Stimulated activated CD4-positive, alpha-beta T cell treated with anti-CD3 and anti-CD28 coated beads, Interleukin-2, amount 100 ng/mL, for 48 hours (primary cell): Measurements from ENCODE around the gene RALGAPA2.
A peak's percentile ranks its signal among the peaks of the same experiment; 100 is the strongest.

Experiments used
- DNase-seq, 2 donors: peaks; one replicate each; pipeline ENCODE4 v3.0.0-alpha.2; 2020

RALGAPA2 gene

GRCh38 chr20:20393207-20394120 lies 319.0 kb downstream of the RALGAPA2 start:
- DNase-seq: no peak

GRCh38 chr20:20391766-20392165 lies 320.7 kb downstream of the RALGAPA2 start:
- no peak for DNase-seq

DNA sequence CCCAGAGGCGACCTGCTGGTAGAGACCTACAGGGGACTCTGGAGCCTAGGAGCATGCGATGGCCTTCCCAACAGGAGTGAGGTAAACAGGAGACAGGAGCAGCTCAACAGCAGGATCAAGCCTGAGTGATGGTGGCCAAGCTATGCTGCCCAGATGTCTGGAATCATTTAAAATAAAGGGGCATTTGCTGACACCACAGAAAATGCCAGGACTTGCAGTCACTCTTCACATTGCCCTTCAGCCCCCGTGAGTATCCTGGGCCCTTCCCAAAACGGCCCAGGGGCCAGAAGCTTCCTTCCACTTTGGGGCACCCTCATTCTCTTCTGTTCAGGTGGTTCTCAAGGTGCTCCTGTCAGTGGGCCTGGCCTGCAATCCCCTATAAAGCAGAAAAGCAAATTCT lies 321.3 kb downstream of the RALGAPA2 start:
- no peak for DNase-seq

GRCh38 chr20:20390393-20390792 lies 322.1 kb downstream of the RALGAPA2 start:
- DNase-seq: no peak

DNA sequence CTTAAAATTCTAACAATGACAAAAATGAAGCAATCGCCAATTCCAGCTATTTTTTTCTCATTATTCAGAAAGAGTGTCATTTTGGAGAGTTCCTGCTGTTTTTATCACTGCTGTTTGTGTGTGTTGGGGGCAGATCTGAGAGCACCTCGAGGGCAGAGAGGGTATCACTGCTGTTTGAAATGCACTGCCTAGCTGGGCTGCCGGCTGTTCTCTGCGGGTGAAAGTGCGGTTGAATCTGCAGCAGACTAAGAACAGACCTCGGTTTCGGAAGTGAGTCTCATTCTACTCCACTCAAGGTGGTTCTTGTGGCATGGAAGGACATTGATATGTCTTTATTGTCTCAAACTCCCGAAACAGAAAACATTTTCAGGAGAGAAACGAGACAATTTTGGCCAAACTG lies 326.3 kb downstream of the RALGAPA2 start:
- DNase-seq: no peak

DNA sequence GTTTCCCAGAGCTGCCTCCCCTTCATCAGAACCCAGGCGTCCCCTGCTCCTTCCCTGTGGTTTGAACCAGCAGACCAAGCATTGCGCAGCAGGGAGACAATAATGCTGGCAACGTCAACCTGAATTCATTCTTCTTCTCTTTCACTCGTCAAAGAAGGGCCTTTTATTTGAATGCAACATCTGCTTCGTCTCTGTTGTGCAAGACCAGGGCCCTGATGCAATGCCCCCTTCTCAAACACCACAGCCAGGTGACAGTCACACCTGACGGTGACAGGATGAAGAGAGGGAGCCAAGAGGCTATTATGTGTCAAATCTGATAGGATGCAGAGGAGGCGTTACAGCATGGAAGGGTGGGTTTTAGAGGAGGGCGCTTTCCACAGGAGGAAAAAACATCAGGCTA lies 336.6 kb downstream of the RALGAPA2 start:
- DNase-seq: no peak

- no peak for DNase-seq
Observed at GRCh38 chr20:20373091-20373571, 339.3 kb downstream of the RALGAPA2 start.

- DNase-seq: no peak
Observed at GRCh38 chr20:20371681-20372080, 340.8 kb downstream of the RALGAPA2 start.

GRCh38 chr20:20371083-20371482 lies 341.4 kb downstream of the RALGAPA2 start:
- DNase-seq: no peak

DNA sequence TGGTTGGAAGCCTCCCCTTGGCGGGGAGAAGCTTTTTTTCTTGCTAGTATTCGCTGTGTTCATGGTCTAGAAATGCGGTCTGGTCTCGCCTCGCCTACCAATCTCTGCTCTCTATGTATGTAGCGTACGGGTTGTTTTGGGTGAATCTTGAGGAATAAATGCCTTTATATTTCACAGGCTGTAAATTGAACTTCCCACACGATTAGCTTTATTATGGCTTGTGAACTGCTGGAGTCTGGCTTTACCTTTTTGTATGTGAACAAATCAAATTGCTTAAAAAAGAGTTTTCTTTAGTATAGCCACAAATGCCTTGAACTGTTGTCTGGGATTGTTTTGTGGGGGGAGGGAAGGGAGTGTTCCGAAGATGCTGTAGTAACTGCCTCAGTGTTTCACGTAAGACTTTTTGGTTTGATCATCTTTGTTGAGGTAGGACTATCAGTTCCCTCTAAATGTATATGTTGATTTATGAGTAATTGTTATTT lies 342.3 kb downstream of the RALGAPA2 start:
- no peak for DNase-seq

DNA sequence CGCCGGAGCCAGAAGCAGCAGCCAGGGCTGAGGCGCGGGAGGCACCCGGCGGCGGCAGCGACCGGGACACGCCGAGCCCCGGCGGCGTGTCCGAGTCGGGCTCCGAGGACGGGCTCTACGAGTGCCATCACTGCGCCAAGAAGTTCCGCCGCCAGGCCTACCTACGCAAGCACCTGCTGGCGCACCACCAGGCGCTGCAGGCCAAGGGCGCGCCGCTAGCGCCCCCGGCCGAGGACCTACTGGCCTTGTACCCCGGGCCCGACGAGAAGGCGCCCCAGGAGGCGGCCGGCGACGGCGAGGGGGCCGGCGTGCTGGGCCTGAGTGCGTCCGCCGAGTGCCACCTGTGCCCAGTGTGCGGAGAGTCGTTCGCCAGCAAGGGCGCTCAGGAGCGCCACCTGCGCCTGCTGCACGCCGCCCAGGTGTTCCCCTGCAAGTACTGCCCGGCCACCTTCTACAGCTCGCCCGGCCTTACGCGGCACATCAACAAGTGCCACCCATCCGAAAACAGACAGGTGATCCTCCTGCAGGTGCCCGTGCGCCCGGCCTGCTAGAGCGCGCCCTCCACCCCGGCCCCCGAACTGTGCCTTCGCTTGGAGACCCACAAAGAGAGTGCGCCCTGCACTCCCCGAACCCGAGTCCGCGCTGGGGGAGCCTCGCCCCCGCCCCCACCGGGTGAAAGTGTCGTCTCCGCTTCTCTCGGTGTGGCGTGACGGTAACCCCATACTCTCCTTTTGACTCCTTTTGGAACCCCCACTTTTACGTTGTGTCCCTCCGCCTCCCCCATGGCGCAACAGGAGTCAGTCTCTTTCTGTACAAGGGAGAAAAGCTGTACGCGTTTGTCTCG lies 343.0 kb downstream of the RALGAPA2 start:
- DNase-seq: peak in 1 of 2 donors; percentile 19

GRCh38 chr20:20368418-20369249 lies 343.8 kb downstream of the RALGAPA2 start:
- no peak for DNase-seq

DNA sequence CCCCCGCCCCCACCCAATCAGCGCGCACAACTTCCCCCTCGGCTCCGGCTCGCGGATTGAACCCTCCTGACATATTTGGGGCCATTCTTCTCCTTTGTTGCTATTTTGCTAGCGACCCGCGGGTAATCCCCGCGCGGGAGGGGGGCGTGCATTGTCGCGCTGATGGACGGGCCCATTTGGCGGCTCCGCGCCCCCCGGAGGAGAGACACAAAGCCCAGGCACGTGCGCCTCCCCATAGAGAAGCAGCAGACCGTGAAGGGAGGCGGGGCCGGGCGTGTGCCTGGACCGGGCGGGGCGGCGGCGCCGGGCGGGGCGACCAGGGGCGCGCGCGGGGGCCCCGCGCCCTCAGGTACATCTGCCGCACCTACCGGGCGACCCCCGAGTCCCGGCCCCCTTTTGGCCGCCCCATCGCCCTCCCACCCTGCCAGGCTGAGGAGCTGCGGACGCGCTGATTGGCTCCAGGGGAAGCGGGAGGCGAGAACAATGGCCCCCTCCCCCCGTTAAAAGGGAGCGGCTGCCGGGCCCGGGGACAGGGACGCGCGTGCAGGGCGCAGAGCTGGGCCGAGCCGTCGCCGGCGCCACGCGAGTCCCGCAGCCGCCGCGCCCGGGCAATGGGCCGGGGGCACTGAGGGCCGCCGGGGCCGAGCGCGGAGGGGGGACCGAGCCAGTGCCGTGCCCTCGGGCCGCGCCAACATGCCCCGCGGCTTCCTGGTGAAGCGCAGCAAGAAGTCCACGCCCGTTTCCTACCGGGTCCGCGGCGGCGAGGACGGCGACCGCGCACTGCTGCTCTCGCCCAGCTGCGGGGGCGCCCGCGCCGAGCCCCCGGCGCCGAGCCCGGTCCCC lies 344.6 kb downstream of the RALGAPA2 start, which contains the start of gene INSM1:
Gene INSM1 (plus strand): TSS at position 530 of the 843 bp plus-strand sequence. CDS start 164 bp downstream, at position 694.
- peak in 1 of 2 donors; percentile 37 for DNase-seq

DNA sequence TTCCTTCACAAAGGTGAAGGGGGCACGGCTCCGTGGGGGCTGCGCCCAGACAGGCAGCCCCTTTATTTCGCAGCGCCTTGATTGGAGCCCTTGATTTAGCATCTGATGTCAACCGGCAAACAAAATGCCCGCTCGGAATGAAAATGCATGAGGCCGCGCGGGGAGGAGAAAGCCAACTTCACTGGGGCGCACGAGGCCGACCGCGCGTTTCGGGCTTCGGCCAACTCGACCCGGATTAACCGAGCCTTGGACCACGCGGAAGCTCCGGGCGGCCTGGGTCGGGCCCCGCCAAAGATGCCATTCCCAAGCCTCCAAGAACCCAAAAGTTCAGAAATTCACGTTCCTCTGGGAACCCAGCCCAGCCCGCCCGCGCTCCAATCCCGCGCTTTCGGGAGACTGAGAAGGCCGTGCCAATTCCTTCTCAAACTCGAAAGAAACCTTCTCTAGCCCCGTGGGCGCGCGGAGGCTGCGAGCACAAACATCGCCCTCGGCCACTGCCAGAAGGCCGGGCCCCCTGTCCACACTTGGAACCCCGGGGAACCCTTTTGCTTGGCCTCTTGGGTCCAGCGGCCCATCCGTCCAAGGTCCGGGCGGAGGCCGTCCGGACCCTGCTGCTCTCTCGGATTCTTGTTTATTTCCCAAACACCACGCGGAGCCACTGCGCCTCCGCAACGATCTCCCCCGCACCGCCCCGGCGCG lies 345.4 kb downstream of the RALGAPA2 start:
- DNase-seq: no peak

GRCh38 chr20:20366551-20366875 lies 345.9 kb downstream of the RALGAPA2 start:
- DNase-seq: no peak

DNA sequence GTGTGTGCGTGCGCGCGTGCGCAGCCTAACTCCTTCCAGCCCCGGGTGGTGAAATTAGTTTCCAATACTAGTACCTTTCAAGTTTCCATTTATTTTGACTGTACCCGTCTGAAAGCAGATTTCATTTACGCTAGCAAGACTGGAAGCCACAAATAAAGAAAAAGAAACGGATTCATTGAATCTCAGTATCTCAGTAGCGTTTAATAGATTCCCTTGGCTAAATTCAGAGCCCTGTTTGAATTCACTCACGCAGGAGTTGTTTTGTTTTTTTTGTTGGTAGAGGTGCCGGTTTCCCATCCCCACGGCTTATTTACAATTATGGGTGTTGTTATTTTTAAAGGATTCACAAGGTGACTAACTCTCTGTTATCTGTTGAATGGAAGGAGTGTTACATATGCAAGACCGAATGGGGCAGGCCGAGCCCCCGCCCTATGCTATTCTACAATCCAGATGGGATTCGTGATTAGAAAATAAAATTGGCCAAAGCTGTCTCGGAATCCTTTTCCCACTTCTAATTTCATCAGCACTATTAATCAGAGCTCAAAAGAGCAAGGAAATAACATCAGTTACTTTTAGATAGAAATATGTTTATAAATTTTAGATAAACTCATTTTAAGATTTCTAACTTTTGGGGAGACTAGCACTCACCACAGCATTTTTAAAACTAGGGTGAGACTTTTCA lies 346.8 kb downstream of the RALGAPA2 start:
- DNase-seq: no peak

DNA sequence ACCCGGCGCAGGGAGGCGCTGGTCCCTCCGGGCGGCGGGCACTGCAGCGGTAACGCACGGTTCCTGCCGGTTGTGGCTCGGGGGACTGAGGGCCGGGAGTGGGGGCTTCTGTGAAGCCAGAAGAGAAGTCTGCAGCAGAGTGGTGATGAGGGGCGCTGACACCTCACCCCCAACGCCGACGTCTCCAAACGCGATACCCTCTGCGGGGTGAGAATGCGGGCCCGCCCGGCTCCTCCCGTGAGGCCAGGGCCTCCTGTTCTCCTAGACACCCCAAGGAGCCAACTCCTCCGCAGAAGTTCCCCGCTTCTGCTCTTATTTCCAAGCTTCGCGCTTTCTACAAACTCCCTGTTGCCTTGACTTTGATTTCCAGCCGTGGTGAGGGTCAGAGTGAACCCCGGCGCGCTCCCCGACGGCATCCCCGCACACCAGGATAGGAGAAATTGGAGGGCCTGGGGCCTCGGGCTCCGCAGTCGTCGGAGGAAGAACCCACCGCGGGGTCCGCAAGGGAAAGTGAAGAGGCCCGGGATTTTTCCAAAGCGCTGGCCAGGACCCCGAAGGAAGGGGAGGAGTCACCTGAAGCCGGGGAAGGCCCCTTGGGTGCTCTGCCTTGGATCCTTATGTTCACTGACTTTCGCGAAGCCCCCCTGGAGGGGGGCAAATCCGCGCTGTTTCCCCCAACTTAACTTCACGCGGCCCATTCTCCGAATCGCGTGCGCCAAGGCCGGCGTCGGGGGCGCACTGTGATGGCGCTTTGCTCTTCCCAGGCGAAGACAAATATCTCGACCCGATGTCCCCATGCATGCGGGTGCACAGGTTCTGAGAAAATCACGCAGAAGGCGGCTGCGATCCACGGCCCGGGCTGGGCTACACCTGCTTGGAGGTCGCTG lies 347.6 kb downstream of the RALGAPA2 start:
- no peak for DNase-seq

DNA sequence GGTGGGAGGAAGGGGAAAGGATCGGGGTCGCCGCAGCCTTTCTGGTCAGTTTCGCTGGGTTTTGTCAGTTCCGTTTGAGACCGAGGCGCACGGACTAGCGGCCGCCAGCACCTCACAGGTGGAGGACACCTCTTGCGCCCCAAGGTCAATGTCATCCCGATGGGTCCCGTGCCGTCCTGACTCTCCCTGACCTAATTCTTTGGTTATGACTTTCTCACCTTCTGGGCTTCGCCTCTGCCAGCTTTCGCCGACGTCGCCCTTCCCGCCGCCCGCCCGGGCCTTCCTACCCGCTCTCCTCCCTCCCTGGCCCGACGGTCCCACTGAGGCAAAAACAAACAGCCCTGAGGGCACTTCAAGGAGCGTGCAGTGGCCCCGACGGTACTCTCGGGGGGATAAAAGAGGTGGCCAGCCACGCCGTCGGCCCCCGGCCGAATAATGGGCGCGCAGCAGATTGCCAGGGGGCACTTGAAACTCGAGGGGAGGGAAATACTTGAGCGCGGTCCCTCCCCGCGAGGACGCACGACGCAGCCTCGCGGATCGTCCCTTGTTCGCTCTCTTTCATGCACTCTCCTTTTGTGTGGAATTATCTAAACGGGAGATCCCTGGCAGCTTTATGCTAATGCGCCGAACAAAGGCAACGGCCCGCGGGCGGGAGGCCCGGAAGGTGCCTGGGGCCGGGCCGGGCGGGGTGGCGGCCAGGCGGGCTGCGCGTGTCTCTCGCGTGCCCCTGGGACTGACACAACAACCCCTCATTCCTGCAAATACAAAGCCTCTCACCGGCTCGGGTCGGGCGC lies 348.4 kb downstream of the RALGAPA2 start:
- DNase-seq: peak in 1 of 2 donors; percentile 23
